Measurements from ENCODE around the gene CRB2. TPM values are rescaled to one million over a fixed set of nuclear protein-coding genes. Genes with fewer than 3 reads are reported as not detected.

The CRB2 gene
- total and polyA plus RNA-seq, 2 donors (not counting 3 experiments of a cell fraction or from before 2014, with no cell fraction given), result not detected

- Histone ChIP-seq H3K9me3 (replicated peaks; ENCODE audit: control insufficient read depth, insufficient read depth, low read length) (no peaks in the 10 kb centered on the region), H3K27ac (ENCODE audit: insufficient read depth, low read depth, low read length) (no peak overlapping the region), H3K27me3 (ENCODE audit: control insufficient read depth in 2 of 2, insufficient read depth in 2 of 2, low read length in 2 of 2) (no peaks in the 10 kb centered on the region), H3K9me1 (replicated peaks; ENCODE audit: control insufficient read depth, extremely low read depth, insufficient read depth, low read length) (no peaks in the 10 kb centered on the region), H3K4me3 (replicated peaks in 1 of 3; ENCODE audit: insufficient read depth in 1 of 3, low read depth in 1 of 3, low read length in 3 of 3) (no peak overlapping the region), H3K4me1 (ENCODE audit: control insufficient read depth, extremely low read depth, insufficient read depth, low read length) (no peaks in the 10 kb centered on the region), H4K20me1 (replicated peaks; ENCODE audit: control insufficient read depth, extremely low read depth, insufficient read depth, low read length) (no peaks in the 10 kb centered on the region), H3K79me2 (ENCODE audit: control insufficient read depth, insufficient read depth, low read length) (no peaks in the 10 kb centered on the region), H2AFZ (ENCODE audit: low read depth, low read length) (no peak overlapping the region), H3K9ac (replicated peaks; ENCODE audit: extremely low read depth, insufficient read depth, low read length) (no peak overlapping the region), H3K36me3 (ENCODE audit: control insufficient read depth in 2 of 2, extremely low read depth in 1 of 2, insufficient read depth in 2 of 2, low read length in 2 of 2) (no peaks in the 10 kb centered on the region), H3K4me2 (ENCODE audit: insufficient read depth, low read length) (no peak overlapping the region)
- TF ChIP-seq POLR2A (IDR thresholded peaks at IDR 0.05; ENCODE audit: low read depth, low read length) (no peak), GATA2 (IDR thresholded peaks at IDR 0.05; ENCODE audit: insufficient read depth, insufficient read length, low read depth, low read length) (no peak), MYC (IDR thresholded peaks at IDR 0.05; ENCODE audit: low read depth, low read length) (no peak), FOS (IDR thresholded peaks at IDR 0.05; ENCODE audit: borderline replicate concordance, insufficient read depth, low read length) (no peak), CTCF (IDR thresholded peaks at IDR 0.05; ENCODE audit: extremely low read depth in 1 of 2, insufficient read depth in 1 of 2, low read depth in 1 of 2, low read length in 2 of 2) (no peak), MAX (IDR thresholded peaks at IDR 0.05; ENCODE audit: insufficient read depth, insufficient read length) (no peak), JUN (IDR thresholded peaks at IDR 0.05; ENCODE audit: borderline replicate concordance, insufficient read depth, insufficient read length, low read depth) (no peak), POLR2AphosphoS5 (IDR thresholded peaks at IDR 0.05; ENCODE audit: insufficient read depth, low read depth, low read length) (no peak), EZH2 (IDR thresholded peaks at IDR 0.05; ENCODE audit: borderline replicate concordance, low read depth, low read length, severe bottlenecking) (no peak)
- no peak for FAIRE-seq
- dilution Hi-C loops (cut with MboI; ENCODE audit: extremely low pct_ligation_motif_present, low sequenced_read_pairs) (no loop called here), intact Hi-C loops (cut with micrococcal nuclease) (no loop called here)
- CTCF ChIA-PET, result no interaction called here
- no peak for DNase-seq (ENCODE audit: low read depth, low spot score)
- no TSS peak for BruUV-seq (replicated peaks)
- POLR2A ChIA-PET, result no interaction called here
Observed at GRCh38 chr9:123424552-123425225, 68.7 kb downstream of the CRB2 start.
